OCI-LY3 (cell line): Measurements from ENCODE around the gene GSTO2.

Experiments used
- H2AFZ ChIP-seq: fragments of 200-600, 300-600 bp; shearing (Covaris generic); 2 replicates; pipeline ENCODE4 v1.6.0; 2014; ENCODE audit warnings: antibody characterized with exemption, low read depth, low read length
- H3K27ac ChIP-seq: fragments of 200-600, 300-600 bp; sonication (generic); 2 replicates; pipeline ENCODE4 v1.5.1; 2014; ENCODE audit warnings: mild to moderate bottlenecking, low read length, moderate library complexity, mixed read lengths
- H3K27me3 ChIP-seq: fragments of 200-600, 300-600 bp; sonication (generic); 2 replicates; pipeline ENCODE4 v1.6.1; 2014; ENCODE audit warnings: low read depth, low read length, mixed read lengths
- H3K36me3 ChIP-seq: fragments of 200-600, 300-600 bp; sonication (generic); replicated peaks from 2 replicates; pipeline ENCODE3; 2014; ENCODE audit warnings: low read depth, low read length, mixed read lengths
- H3K4me1 ChIP-seq: fragments of 300-600, 200-600 bp; sonication (generic); 2 replicates; pipeline ENCODE4 v1.6.1; 2014; ENCODE audit warnings: low read length, mixed read lengths
- H3K4me2 ChIP-seq: fragments of 200-600, 300-600 bp; sonication (generic); 2 replicates; pipeline ENCODE4 v1.6.1; 2014; ENCODE audit warnings: low read length, mixed read lengths
- H3K4me3 ChIP-seq: fragments of 300-600, 200-600 bp; sonication (generic); 2 replicates; pipeline ENCODE4 v1.5.1; 2014; ENCODE audit warnings: antibody characterized with exemption, mild to moderate bottlenecking, low read length, moderate library complexity
- H3K79me2 ChIP-seq: fragments of 300-600, 200-600 bp; shearing (Covaris generic); 2 replicates; pipeline ENCODE4 v1.6.1; 2014; ENCODE audit warnings: mild to moderate bottlenecking, low read length, mixed read lengths
- H3K9ac ChIP-seq: fragments of 300-600, 200-600 bp; shearing (Covaris generic); 2 replicates; pipeline ENCODE4 v1.6.0; 2014; ENCODE audit warnings: mild to moderate bottlenecking, low read length, moderate library complexity
- H3K9me3 ChIP-seq: fragments of 200-600, 300-600 bp; shearing (Covaris generic); 2 replicates; pipeline ENCODE4 v1.6.1; 2014; ENCODE audit warnings: low read length, mixed read lengths; ENCODE audit not compliant: insufficient read depth
- H4K20me1 ChIP-seq: fragments of 200-600, 300-600 bp; sonication (generic); 2 replicates; pipeline ENCODE4 v1.6.1; 2016; ENCODE audit warnings: low read length, mixed read lengths; ENCODE audit not compliant: insufficient read depth
- EZH2phosphoT487 ChIP-seq: fragments of 200-600 bp; shearing (Covaris generic); IDR thresholded peaks from 2 replicates; pipeline ENCODE4 v1.6.1; 2018; ENCODE audit warnings: antibody characterized with exemption, mixed run types, low read depth
- TF ChIP-seq, protein P1 (sequence below): fragments of 200-600, 300-600 bp; sonication (generic); IDR thresholded peaks from 2 replicates; pipeline ENCODE4 v1.5.1; 2014; ENCODE audit warnings: antibody characterized with exemption, low read length, low read depth

Gene GSTO2

GRCh38 chr10:104253606-104254410 is 15.2 kb upstream of the GSTO2 start:
- Histone ChIP-seq H3K9ac (peak overlapping the region; percentile 90), H3K4me3 (peak overlapping the region; percentile 99), H3K27ac (no peak overlapping the region), H3K27me3 (peaks cover 3% of the 10 kb centered on the region; the same call in 1 of the 2 replicates), H3K4me2 (peak overlapping the region; percentile 84), H3K79me2 (peaks cover 30% of the 10 kb centered on the region), H3K4me1 (peaks cover 11% of the 10 kb centered on the region), H2AFZ (peak overlapping the region; percentile 72), H3K9me3 (no peaks in the 10 kb centered on the region), H3K36me3 (peaks cover 7% of the 10 kb centered on the region), H4K20me1 (no peaks in the 10 kb centered on the region)
- TF ChIP-seq, protein P1, sequence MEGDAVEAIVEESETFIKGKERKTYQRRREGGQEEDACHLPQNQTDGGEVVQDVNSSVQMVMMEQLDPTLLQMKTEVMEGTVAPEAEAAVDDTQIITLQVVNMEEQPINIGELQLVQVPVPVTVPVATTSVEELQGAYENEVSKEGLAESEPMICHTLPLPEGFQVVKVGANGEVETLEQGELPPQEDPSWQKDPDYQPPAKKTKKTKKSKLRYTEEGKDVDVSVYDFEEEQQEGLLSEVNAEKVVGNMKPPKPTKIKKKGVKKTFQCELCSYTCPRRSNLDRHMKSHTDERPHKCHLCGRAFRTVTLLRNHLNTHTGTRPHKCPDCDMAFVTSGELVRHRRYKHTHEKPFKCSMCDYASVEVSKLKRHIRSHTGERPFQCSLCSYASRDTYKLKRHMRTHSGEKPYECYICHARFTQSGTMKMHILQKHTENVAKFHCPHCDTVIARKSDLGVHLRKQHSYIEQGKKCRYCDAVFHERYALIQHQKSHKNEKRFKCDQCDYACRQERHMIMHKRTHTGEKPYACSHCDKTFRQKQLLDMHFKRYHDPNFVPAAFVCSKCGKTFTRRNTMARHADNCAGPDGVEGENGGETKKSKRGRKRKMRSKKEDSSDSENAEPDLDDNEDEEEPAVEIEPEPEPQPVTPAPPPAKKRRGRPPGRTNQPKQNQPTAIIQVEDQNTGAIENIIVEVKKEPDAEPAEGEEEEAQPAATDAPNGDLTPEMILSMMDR = no peak
- no peak for TF ChIP-seq EZH2phosphoT487

DNA sequence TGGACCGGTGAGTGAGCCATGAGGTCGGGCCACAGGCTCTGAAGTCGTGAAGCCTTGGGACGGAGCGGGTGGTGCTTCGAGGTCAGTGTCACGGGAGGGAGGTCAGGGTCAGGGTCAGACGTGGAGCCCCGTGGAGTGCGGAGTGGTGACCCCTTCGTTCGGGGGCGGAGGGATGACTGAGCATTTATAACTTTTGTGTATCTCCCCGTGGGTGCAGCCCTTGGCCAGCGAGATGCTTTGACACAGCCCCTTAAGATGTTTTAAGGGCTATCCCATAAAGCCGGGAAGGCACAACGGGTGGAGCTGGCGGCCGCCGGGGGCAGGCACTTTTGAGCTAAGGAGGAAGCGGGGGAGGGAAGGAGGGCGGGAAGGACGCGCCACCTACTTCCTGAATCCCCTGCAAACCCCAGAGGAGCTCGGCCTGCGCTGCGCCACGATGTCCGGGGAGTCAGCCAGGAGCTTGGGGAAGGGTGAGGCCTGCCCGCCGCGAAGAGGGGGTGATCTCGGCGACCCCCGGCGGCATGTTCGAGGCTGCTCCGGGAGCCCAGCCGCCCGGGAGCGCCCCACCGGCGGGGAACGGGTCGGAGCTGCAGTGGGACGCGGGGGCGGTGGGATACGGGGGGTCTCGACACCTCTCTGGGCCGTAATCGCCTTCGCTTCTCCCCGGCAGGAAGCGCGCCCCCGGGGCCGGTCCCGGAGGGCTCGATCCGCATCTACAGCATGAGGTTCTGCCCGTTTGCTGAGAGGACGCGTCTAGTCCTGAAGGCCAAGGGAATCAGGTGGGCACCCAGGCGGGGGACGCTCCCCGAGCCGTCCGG is 14.3 kb upstream of the GSTO2 start, which contains the start of gene GSTO1:
TSS of gene GSTO1 (plus strand) at position 400 of the 818 bp plus-strand sequence. CDS start at position 437, 37 bp downstream.
- Histone ChIP-seq H2AFZ (peak within 1 kb of the TSS; percentile 72), H3K27me3 (peaks cover 3% of the 10 kb centered on the region; the same call in 1 of the 2 replicates), H3K9me3 (no peaks in the 10 kb centered on the region), H3K9ac (peak within 1 kb of the TSS; percentile 90), H3K79me2 (peaks cover 30% of the 10 kb centered on the region), H3K27ac (peak within 1 kb of the TSS; percentile 54), H3K4me1 (peaks cover 11% of the 10 kb centered on the region), H3K36me3 (peaks cover 7% of the 10 kb centered on the region), H4K20me1 (no peaks in the 10 kb centered on the region), H3K4me3 (peak within 1 kb of the TSS; percentile 99), H3K4me2 (peak within 1 kb of the TSS; percentile 84)
- TF ChIP-seq, protein P1 = no peak
- no peak for TF ChIP-seq EZH2phosphoT487

GRCh38 chr10:104255311-104255981 is 13.5 kb upstream of the GSTO2 start:
- H3K27ac ChIP-seq = peak overlapping the region; percentile 54

More at GRCh38 chr10:104255311-104255981, 13.5 kb upstream of the GSTO2 start:
- peak overlapping the region; percentile 84 for H3K4me2 ChIP-seq
- no peaks in the 10 kb centered on the region for H3K27me3 ChIP-seq
- peaks cover 11% of the 10 kb centered on the region for H3K4me1 ChIP-seq
- peak overlapping the region; percentile 99 for H3K4me3 ChIP-seq
- peak overlapping the region; percentile 90 for H3K9ac ChIP-seq
- no peaks in the 10 kb centered on the region for H4K20me1 ChIP-seq
- peaks cover 35% of the 10 kb centered on the region for H3K79me2 ChIP-seq
- no peaks in the 10 kb centered on the region for H3K9me3 ChIP-seq
- no peak for TF ChIP-seq EZH2phosphoT487
- TF ChIP-seq, protein P1 = no peak
- peaks cover 14% of the 10 kb centered on the region for H3K36me3 ChIP-seq
- H2AFZ ChIP-seq = peak overlapping the region; percentile 72; the same call in 1 of the 2 replicates
